HepG2 (cell line): Measurements from ENCODE around the gene NDN. TPM values are rescaled to one million over a fixed set of nuclear protein-coding genes. Genes with fewer than 3 reads are reported as not detected.

ENCODE experiments used
- ARHGAP35 ChIP-seq: sonication (generic); formaldehyde crosslinking; IDR thresholded peaks from 2 replicates; pipeline ENCODE4 v1.9.0; 2022; ENCODE audit warnings: mild to moderate bottlenecking, inconsistent platforms, moderate library complexity, missing genetic modification reagents, borderline replicate concordance
- CHD4 ChIP-seq: fragments of 200-600 bp; sonication (generic); IDR thresholded peaks from 2 replicates; pipeline ENCODE4 v1.7.0; 2017; ENCODE audit warnings: mild to moderate bottlenecking, low read length, borderline replicate concordance
- EZH2 ChIP-seq: conservative IDR thresholded peaks from 2 replicates; pipeline ENCODE4 v1.6.1; 2012; ENCODE audit warnings: mild to moderate bottlenecking, low read depth, low read length, moderate library complexity
- HIVEP1 ChIP-seq: sonication (generic); formaldehyde crosslinking; IDR thresholded peaks from 2 replicates; pipeline ENCODE4 v1.4.0; 2020; ENCODE audit warnings: mild to moderate bottlenecking, missing genetic modification reagents
- HNRNPH1 ChIP-seq: fragments of 200-400 bp; formaldehyde crosslinking; optimal IDR thresholded peaks from 2 replicates; pipeline ENCODE3; 2017; ENCODE audit warnings: mild to moderate bottlenecking, low read depth, low read length
- MTA3 ChIP-seq: sonication (generic); formaldehyde crosslinking; IDR thresholded peaks from 2 replicates; pipeline ENCODE4 v1.4.0; 2020; ENCODE audit warnings: missing genetic modification reagents
- NFIB ChIP-seq: sonication (generic); formaldehyde crosslinking; IDR thresholded peaks from 2 replicates; pipeline ENCODE4 v1.9.0; 2021; ENCODE audit warnings: missing genetic modification reagents, mild to moderate bottlenecking, borderline replicate concordance
- REXO4 ChIP-seq: sonication (generic); formaldehyde crosslinking; IDR thresholded peaks from 2 replicates; pipeline ENCODE4 v1.8.0; 2022; ENCODE audit warnings: missing genetic modification reagents, mild to moderate bottlenecking, borderline replicate concordance
- RFX3 ChIP-seq: IDR thresholded peaks from 2 replicates; pipeline ENCODE4 v1.6.1; 2016; ENCODE audit warnings: missing biosample characterization, missing genetic modification reagents
- THAP11 ChIP-seq: IDR thresholded peaks from 2 replicates; pipeline ENCODE4 v1.6.1; 2016; ENCODE audit warnings: missing biosample characterization, missing genetic modification reagents
- ZBTB8A ChIP-seq: sonication (generic); formaldehyde crosslinking; IDR thresholded peaks from 2 replicates; pipeline ENCODE4 v1.4.0; 2020; ENCODE audit warnings: mild to moderate bottlenecking, low read depth, missing genetic modification reagents, borderline replicate concordance
- ZFP62 ChIP-seq: sonication (generic); formaldehyde crosslinking; IDR thresholded peaks from 2 replicates; pipeline ENCODE4 v1.4.0; 2020; ENCODE audit warnings: missing genetic modification reagents
- ZNF235 ChIP-seq: sonication (generic); formaldehyde crosslinking; IDR thresholded peaks from 2 replicates; pipeline ENCODE4 v1.8.1; 2023; ENCODE audit warnings: mild to moderate bottlenecking, missing genetic modification reagents, borderline replicate concordance
- ZNF501 ChIP-seq: sonication (generic); formaldehyde crosslinking; IDR thresholded peaks from 2 replicates; pipeline ENCODE4 v1.5.1; 2020; ENCODE audit warnings: mild to moderate bottlenecking, moderate library complexity, missing genetic modification reagents
- ZNF557 ChIP-seq: sonication (generic); formaldehyde crosslinking; IDR thresholded peaks from 2 replicates; pipeline ENCODE4 v1.4.0; 2020; ENCODE audit warnings: missing genetic modification reagents
- polyA plus RNA-seq, 8 experiments: library from polyadenylated mRNA; depleted of rRNA in 3 of 8; stranded (reverse) in 7 of 8; unstranded in 1 of 8; fragments of >200 nt; fragmentation: Illumina TruSeq in 4 of 8; extraction: Trizol in 4 of 8; gene quantifications; 2 replicates each; pipeline versions ENCODE4 v1.2.1 to v1.2.3, GENCODE V29; 2011 to 2016; ENCODE audit warnings: low read depth in 4 of 8, missing spikeins in 1 of 8, mixed read lengths in 1 of 8; ENCODE audit not compliant: insufficient read depth in 1 of 8
- total RNA-seq, 5 experiments: library from RNA; depleted of rRNA; stranded (reverse); fragments of >200 nt; fragmentation: Illumina TruSeq; extraction: Trizol; gene quantifications; 2 replicates each; pipeline ENCODE4 v1.2.3, GENCODE V29; 2016; ENCODE audit warnings: low read depth in 1 of 5
- TF ChIP-seq, protein P1 (sequence below): sonication (generic); formaldehyde crosslinking; IDR thresholded peaks from 2 replicates; pipeline ENCODE4 v1.4.0; 2020; ENCODE audit warnings: missing genetic modification reagents, borderline replicate concordance
- TF ChIP-seq, protein P2 (sequence below): sonication (generic); formaldehyde crosslinking; IDR thresholded peaks from 2 replicates; pipeline ENCODE4 v1.5.1; 2020; ENCODE audit warnings: missing genetic modification reagents, mild to moderate bottlenecking, borderline replicate concordance
- TF ChIP-seq, protein P3 (sequence below), 2 experiments: sonication (generic) in 1 of 2; formaldehyde crosslinking in 1 of 2; IDR thresholded peaks; 2 replicates each; pipeline versions ENCODE4 v1.4.0 to v1.6.1; 2018 to 2020; ENCODE audit warnings: missing genetic modification reagents in 2 of 2, borderline replicate concordance in 1 of 2, low read depth in 1 of 2, mild to moderate bottlenecking in 1 of 2, missing biosample characterization in 1 of 2

The NDN gene
- total and polyA plus RNA-seq, 2 of the 13 experiments (the other 11 are each of a cell fraction or from before 2014, with no cell fraction given): 0.03 TPM; not detected in 1

DNA sequence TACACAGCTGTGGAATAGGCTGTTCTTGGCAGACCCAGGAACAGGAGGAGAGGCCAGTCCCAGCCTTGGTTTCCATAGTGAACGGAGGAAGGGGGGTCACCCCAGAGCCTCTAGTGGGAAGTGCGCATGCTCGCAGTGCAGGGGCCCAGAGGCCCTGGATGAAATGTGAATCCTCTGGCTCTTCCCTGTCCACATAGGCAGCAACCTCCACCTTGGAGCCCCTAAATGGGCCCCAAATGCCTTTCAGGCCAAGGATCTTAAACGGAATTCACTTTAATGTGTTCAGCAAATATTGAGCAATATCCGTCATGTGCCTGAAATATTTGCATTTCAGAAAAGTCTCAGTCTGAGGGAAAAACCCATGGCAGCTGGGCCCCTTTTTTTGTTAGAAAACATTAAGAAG lies 3.3 kb upstream of the NDN start (continued):
- TF ChIP-seq ZBTB8A (CRISPR knock-in tag): no peak
- TF ChIP-seq NFIB (CRISPR knock-in tag): no peak
- no peak for TF ChIP-seq HNRNPH1
- TF ChIP-seq, protein P1, sequence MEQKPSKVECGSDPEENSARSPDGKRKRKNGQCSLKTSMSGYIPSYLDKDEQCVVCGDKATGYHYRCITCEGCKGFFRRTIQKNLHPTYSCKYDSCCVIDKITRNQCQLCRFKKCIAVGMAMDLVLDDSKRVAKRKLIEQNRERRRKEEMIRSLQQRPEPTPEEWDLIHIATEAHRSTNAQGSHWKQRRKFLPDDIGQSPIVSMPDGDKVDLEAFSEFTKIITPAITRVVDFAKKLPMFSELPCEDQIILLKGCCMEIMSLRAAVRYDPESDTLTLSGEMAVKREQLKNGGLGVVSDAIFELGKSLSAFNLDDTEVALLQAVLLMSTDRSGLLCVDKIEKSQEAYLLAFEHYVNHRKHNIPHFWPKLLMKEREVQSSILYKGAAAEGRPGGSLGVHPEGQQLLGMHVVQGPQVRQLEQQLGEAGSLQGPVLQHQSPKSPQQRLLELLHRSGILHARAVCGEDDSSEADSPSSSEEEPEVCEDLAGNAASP (CRISPR knock-in tag): no peak
- peak; percentile 65 for TF ChIP-seq THAP11
- peak; percentile 65; the same call in 1 of the 2 replicates for TF ChIP-seq ZNF557 (CRISPR knock-in tag)
- TF ChIP-seq MTA3 (CRISPR knock-in tag): no peak
- no peak for TF ChIP-seq EZH2
- TF ChIP-seq, protein P2, sequence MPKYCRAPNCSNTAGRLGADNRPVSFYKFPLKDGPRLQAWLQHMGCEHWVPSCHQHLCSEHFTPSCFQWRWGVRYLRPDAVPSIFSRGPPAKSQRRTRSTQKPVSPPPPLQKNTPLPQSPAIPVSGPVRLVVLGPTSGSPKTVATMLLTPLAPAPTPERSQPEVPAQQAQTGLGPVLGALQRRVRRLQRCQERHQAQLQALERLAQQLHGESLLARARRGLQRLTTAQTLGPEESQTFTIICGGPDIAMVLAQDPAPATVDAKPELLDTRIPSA: no peak
- TF ChIP-seq RFX3: no peak
- TF ChIP-seq REXO4 (CRISPR knock-in tag): no peak
- TF ChIP-seq ZNF235 (CRISPR knock-in tag): no peak
- TF ChIP-seq CHD4: no peak
- TF ChIP-seq ARHGAP35 (CRISPR knock-in tag): no peak
- TF ChIP-seq, protein P3, sequence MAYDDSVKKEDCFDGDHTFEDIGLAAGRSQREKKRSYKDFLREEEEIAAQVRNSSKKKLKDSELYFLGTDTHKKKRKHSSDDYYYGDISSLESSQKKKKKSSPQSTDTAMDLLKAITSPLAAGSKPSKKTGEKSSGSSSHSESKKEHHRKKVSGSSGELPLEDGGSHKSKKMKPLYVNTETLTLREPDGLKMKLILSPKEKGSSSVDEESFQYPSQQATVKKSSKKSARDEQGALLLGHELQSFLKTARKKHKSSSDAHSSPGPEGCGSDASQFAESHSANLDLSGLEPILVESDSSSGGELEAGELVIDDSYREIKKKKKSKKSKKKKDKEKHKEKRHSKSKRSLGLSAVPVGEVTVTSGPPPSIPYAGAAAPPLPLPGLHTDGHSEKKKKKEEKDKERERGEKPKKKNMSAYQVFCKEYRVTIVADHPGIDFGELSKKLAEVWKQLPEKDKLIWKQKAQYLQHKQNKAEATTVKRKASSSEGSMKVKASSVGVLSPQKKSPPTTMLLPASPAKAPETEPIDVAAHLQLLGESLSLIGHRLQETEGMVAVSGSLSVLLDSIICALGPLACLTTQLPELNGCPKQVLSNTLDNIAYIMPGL (CRISPR knock-in tag; IDR thresholded peaks at IDR 0.05; ENCODE audit: borderline replicate concordance in 1 of 2, low read depth in 1 of 2): no peak
- peak; percentile 28; the same call in 1 of the 2 replicates for TF ChIP-seq ZNF501
- TF ChIP-seq HIVEP1 (CRISPR knock-in tag): no peak
- TF ChIP-seq ZFP62 (CRISPR knock-in tag): no peak
